ENCODE results near the gene SNTA1.
"Not testable (repeated sequence)": the region's sequence is repeated elsewhere in the genome, so short reads cannot be mapped to it uniquely, and the experiment has no call there.

Gene SNTA1

DNA sequence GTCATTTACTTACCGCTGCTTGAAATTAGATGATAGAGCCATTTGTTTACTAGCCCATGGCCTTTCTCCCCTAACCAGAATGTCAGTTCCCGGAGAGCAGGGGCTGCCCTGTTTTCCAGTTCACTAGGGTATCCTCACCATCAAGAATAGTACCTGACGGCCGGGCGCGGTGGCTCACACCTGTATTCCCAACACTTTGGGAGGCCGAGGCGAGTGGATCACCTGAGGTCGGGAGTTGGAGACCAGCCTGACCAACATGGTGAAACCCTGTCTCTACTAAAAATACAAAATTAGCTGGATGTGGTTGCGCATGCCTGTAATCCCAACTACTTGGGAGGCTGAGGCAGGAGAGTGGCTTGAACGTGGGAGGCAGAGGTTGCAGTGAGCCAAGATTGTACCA lies 19.7 kb downstream of the SNTA1 start:
- DNase-seq = not testable (repeated sequence)

DNA sequence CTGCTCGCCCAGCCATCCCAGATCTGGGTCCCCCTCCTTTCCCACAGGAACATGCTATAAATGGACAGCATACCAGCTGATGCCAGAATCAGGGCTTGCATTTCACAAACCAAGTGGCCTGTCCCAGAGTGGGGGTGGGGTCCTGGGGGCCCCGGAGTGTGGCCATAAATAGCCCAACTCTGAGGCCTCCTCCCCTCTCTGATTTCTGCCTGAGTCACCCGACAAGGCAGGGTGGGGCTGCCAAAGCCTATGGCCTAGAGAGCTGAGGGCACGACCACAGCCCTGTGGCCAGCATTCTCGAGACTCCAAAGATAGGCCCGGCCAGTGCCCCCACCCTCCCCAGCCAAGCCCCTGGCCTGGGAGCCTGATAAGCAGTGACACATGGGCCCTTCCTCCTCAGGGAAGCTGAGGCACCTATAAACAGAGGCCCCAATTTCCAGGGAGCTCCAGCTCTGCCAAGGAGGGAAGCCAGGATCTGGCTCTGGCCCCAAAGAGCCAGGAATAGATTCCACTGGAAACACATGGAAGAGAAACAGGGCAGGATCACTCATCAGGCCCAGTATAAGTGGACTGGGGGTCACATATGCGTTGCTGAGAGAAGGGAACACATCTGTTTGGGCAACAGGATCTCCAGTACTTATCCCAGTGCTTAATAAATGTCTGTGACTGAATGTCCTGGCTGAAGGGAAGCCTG lies 20.3 kb downstream of the SNTA1 start:
- no peak for DNase-seq

DNA sequence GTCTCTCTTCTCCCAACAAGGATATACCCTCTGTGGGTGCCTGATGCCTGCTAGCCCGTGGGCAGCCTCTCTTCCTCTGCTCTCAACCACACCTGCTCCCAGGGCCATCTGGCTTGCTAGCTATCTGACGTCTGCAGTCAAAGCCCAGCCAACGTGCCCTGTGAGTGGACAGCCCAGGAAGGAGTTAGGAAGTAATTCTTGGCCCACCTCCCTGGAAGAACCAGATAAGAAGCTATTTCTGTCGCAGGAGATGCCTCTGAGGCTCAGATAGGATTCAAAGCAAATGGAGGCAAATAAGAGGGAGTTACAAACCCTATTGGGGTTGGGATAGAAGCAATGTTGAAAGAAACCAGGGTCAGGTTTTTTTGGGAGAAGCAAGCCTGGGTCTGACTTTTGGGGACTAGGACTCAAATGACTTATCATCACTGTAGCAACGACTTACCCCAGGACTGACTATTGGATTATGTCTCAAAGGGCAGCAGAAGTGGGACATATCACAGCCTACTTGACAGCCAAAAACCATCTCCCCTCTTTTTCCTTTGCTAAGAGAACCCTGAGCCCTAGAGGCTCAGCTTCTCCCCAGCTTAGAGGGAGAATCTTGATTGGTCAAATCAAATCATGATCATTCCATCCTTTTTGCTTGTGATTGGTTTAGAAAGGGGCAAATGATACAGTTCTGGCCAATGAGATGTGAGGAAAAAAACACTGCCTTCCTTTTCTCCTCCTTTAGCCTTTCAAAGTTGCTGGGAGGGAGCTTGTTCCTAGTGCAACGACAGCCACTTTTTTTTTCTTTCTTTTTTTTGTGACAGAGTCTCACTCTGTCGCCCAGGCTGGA lies 24.2 kb downstream of the SNTA1 start:
- no peak for DNase-seq

DNA sequence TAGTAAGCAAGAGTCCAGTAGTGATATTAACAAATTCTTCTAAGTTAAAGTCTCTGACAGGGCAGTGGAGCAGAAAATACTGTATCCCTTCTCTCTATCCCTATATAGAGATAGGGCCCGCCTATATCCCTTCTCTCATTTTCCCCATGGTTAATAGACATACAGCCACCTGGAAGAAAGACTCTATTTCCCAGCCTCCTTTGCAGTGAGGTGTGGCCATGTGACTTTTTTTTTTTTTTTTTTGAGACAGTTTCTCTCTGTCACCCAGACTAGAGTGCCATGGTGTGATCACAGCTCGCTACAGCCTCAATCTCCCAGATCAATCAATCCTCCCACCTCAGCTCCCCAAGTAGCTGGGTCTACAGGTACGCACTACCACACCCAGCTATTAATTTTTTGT lies 25.5 kb downstream of the SNTA1 start:
- no peak for DNase-seq

DNA sequence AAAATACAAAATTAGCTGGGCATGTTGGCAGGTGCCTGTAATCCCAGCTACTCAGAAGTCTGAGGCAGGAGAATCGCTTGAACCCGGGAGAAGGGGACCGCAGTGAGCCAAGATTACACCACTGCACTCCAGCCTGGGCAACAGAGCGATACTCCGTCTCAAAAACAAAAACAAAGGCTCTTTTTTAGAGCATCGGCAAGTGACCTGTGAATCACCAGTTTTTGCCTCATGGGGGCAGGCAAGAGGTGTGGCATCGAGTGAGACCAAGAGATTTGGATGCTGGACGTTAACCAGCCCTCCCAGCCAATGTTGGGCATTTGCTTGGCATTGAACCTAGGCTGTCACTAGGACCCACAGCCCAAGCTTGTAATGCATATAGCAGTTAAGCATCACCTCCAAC lies 27.6 kb downstream of the SNTA1 start:
- no peak for DNase-seq

DNA sequence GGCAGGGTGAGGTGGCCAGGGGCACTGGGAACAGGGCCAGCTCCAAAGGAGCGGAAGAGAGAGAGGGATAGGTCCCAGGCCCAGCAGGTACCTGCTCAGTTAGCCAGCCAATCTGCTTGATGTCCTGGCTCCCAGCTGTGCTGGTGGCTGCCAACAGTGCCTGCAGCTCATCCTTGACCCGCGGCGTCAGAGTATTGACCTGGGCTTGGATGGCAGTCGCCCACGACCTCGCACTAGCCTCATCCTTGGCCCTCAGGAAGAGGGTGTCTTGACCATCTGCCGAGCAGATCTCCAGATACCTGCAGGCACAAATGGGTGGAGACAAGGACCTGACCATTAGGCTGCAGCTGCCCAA lies 31.1 kb downstream of the SNTA1 start:
- no peak for DNase-seq

DNA sequence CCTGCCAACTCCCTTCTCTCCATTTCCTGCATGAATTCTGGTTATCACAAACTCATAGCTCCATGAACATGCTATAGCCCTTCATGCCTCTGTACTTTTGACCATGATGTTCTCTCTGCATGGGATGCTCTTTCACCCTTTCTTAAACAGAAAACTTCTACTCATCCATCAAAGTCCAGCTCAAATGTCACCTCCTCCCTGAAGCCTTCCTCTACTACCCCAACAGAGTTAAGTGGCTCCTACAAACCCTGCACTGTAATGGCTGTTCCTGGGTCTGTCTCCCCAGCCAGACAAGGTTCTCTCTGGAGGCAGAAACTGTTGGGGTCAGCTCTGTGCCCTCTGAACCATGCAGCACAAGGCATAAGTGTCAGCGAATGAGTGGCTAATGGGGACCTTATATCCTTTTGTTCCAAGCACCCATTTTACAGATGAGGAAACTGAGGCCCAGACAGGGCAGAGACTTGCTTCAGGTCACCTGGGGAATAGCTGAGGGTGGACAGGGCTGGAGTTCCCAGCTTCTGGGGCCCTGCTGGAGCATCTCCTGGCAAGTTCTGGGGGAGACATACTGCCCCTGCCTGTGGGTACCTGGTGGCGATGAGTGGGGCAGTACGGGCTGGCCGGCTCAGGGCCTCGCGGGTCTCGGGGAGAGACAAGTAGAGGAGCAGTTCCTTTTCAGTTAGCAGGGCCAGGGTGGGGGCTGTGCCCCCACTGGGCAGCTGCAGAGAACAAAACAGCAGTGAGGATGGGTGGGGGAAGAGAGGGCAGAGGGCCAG lies 31.7 kb downstream of the SNTA1 start:
- no peak for DNase-seq

DNA sequence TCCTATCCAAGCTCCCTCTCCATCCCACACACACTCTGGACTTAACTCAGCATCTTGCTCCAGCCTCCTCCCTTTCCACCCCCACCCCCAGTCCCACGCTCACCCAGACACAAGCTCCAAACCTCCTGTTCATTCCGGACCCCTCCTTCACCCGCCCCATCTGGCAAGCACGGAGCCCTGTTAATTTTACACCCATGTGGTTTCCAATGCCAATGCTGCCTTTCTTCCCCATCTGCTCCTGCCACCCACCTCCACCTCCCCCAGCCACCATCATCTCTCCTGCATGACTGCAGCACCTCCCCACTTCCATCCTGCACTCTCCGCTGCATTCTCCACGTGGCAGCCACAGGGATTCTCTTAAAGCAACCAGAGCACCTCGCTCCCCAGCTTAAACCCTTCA lies 32.3 kb downstream of the SNTA1 start:
- DNase-seq = no peak

DNA sequence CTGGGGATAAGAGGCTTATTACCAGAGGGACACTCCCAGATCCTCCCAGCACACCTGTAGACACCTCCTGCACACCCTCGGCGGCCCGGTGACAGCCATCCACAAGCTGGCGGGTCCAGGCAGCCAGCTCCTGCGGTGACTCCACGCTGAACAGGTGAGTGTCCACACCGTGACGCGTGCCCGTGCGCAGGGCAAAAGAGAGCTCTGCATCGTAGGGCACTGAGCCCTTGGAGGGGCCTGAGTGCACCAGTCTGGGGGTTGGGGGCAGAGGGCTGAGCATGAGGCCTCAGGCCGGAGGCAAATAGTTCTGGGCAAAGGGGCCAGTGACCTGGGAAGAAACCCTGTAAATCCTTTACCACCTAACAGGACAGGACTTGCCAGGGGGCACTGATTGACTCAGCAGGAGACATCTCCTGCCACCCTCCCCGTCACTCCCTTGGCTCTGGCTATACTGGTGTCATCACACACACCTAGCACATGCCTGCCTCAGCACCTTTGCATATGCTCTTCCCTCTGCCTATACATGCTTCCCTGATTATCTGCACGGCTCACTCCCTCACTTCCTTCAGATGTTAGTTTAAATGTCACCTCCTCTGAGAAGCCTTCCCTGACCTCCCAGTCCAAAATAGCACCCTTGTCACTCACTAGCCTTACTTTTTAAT lies 33.4 kb downstream of the SNTA1 start:
- DNase-seq = no peak

DNA sequence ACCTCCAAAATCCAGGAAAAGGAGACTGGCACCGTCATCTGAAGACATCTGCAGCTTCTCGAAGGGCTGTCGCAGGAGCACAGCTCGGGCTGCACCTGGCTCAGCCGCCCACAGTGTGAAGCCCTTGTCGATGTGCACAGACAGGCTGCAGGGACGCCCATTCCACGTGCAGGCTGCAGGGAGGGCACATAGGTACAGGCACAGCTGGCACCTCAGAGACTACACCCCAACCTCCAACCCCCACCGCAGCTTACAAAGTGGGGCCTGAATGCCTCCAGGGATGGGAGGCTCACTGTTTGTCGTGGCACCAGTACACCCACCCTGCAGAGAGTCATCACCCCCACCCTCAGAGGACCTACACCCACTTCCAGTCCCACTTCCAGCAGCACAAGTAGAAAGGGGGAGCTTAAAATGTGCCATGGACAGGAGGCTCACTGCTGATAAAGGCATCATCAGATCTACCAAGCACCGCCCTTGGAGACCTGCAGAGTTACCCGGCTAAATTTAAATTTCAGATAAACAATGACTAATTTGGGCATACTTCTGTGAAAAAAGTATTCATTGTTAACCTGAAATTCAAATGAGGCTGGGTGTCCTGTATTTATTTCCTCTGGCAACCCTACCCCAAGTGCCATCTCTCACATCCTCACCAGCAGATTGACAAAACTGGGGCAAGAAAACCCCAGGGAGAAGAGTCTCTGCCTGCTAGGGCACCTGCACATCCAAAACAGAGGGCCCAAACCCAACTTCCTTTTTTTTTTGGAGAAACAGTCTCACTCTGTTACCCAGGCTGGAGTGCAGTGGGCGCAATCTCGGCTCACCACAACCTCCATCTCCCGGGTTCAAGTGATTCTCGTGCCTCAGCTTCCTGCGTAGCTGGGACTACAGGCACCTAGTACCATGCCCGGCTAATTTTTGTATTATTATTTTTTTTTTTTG lies 34.6 kb downstream of the SNTA1 start:
- DNase-seq = no peak

DNA sequence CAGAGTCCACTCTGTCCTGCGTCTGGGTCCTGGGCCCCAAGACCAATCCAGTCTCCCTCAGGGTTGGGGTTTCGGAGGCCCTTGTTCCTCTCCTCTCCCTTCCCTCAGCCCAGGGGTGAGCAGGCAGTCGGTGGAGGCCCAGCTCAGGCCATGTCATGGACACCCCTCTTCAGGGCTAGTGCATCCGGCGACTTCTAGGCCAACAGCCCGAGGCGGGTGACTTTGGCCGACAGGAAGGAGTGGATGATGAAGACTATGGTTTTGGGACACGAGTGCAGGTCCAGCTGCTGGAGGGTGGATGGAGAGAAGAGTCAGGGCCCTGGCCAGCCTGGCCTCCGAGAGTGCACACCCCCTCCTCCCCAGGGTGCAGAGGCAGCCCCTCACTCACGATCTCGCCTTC lies 35.2 kb downstream of the SNTA1 start:
- no peak for DNase-seq

DNA sequence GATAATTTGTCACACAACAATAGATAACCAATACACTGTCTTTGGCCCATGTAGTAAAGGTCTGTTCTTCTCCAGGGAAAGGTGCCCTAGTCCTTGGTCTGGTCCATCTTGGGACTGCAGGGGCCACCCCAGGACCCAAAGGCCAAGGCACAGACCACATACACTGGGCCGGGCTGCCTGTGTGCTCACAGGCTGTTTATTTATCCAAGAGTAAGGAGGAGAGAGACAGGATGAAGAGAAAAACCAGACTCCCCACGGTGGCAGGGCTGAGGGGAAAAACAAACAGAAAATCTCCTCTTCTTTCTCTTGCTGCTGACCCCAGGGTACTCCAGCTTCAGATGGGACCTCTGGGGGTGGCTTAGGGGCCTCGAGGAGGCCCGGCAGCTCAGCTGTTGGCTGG lies 35.8 kb downstream of the SNTA1 start:
- no peak for DNase-seq

DNA sequence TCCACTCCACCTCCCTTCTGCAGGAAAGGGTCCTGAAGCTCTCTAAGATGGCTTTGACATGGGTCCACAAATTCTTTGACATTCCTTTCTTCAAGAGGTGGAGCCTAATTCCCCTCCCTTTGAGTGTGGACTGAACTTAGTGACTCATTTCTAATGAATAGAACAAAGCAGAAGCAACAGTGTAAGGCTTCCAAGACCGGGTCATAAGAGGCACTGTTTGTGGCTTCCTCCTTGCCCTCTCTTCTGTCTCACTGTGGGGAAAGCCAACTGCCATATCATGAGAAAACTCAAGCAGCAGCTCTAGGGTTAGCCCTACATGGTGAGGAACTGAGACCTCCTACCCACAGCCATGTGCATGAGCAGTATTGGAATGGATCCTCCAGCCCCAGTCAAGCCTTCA lies 36.3 kb downstream of the SNTA1 start:
- DNase-seq = no peak

DNA sequence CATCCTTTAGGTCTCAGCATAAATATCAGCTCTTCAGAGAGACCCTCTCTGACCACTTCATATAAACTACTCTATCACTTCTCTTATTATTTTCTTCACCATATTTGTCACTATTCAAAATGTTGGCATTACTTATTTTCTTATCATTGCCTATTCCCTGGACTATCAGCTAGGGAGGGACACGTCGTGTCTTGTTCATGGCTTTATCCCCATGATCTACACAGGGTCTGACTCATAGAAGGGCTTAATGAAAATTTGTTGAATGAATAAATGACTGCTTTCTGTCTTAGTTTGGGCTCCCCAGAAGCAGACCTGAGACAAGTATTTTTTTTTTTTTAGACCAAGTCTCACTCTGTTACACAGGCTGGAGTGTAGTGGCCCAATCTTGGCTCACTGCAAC lies 39.3 kb downstream of the SNTA1 start:
- DNase-seq = no peak

DNA sequence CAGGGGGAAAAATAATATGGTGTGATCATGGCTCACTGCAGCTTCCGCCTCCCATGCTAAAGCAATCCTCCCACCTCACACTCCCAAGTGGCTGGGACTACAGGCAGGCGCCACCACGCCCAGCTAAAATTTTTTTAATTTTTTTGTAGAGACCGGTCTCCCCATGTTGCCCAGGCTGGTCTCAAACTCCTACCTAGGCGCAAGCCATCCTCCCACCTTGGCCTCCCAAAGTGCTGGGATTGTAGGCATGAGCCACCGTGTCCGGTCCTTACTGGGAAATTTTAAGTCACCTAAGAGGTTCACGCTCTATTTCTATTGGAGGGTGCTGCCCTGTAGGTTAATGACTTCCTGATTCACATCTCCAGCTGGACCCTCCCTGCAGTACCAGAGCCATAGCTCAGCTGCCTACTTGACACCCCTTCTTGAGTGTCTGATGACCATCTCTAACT lies 41.6 kb downstream of the SNTA1 start:
- DNase-seq = no peak

DNA sequence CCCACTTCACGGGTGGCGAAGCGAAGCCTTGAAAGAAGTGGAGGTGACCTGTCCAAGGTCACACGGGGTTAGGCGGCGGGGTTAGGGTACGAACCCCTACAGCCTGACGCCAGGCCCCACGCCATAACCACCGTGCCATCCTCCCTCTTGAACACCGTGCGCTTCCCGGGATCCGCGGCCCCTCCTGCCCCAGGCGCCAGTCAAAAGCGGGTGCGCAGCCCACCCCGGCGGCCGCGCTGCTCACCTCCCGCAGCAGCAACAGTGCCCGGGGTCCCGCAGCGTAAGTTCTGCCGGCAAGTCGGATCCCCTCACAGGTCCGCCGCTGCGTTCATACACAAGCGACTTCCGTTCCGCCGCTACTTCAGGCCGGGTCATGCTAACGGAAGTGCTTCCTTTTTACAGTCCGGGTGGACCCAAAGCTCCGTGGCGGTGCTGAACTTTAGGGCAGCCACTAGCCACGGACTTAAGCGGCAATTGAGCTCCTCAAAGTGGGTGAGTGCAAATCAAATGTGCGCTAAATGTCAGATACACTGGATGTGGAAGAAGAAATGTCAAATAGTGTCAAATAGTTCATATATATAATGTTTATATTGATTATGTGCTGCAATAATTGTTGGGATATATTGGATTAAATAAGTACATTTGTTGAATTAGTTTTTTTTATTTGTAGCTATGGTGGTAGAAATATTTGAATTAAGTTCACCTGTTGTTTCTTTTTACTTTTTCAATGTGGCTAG lies 42.2 kb downstream of the SNTA1 start, which contains the start of gene CDK5RAP1:
Gene CDK5RAP1, minus strand, starts transcription at position 336 of the 737 bp plus-strand sequence. CDS start 4,455 bp downstream, outside the sequence.
- peak; percentile 78 for DNase-seq

DNA sequence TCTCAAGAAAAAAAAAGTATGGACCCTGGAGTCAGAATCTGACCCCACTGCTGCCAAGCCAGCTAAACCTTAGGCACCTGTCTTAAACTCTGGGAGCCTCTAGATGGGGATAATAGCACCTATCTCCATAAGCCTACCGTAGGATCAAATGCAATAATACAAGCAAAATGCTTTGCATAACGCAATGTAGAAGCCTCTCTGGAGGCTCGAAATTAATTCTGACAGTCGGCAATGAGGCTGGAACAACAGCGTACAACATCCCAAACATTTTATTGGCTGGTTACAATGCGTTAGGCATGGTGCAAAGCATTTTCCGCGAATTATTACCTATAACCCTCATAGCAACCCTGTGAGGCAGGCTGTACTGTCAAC lies 42.8 kb downstream of the SNTA1 start:
- DNase-seq = no peak

DNA sequence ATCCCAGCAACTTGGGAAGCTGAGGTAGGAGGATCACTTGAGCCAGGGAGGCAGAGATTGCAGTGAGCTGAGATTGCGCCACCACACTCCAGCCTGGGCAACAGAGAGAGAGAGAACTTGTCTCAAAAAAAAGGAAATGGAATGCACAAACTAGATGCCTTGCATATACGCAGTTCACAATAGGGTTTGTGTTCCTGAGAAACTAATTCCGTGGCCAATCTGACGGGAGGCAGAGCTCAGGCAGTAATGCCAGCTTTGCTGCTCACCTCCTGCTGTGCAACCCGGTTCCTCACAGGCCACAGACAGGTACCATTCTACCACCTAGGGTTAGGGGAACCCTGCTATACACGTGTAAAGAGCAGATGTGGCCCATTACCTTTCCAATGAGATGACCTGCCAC lies 43.6 kb downstream of the SNTA1 start:
- DNase-seq = no peak

DNA sequence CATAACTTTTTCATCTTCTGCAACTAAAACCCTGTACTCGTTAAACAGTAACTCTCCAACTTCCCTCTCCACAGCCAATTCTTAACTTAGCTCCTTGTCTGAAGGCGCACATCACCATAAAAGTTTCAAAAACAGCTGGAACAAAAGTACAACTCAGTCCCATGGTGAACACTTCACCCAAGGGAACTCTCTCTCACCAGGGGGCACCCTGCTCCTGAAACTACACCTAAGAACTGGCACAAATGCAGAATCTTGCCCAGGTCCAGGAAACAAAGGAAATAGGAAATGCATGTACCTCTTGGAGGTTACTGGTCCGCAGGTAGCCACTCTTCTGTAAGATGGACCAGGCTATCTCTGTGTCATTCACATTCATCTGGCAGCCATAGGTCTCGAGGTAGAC lies 48.8 kb downstream of the SNTA1 start:
- no peak for DNase-seq

DNA sequence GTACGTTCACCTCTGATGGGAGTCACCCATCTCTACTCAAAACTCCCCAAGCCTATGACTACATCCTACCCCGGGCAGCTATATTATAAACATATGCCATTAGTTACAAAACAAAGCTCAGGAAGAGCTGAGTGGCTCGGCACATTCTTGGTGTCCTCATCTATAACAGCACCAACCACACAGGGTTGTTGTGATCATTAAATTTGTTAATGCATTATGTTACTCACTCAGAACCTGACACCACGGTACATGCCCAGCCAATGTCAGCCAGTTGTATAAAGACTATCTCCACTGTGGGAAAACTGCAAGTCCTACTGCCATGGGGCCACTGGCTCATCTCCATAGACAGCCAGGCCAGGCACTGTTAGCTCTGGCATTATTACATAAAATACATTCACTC lies 50.0 kb downstream of the SNTA1 start:
- DNase-seq = no peak

DNA sequence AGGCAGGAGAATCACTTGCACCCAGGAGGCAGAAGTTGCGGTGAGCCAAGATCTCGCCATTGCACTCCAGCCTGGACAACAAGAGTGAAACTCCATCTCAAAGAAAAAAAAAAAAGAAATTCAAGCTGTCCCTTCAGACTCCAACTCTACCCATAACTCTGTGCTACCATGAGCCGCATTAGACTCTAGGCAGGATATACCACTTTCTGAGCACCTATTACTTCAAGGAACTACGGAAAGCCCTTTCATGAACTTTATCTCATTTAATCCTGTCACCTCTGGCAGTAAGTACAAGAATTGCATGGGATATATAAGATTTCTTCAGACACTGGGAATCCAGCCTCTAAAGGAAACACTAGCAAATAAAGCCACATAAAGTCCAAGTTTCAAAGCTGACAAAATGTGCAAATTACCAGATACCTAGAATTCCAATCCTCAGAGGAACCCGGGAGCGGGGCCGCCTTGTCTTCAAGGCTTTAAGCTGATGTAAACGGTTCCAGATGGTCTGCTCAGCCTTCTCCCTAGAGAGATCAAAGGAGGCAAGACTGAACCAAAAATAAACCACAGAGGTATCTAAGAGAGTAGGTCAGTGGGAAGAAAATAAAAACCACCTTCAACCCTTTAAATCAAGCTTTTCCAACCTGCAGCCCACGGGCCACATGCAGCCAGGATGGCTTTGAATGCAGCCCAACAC lies 51.7 kb downstream of the SNTA1 start:
- DNase-seq = no peak

All from effector CD4-positive, alpha-beta T cell (primary cell).